ENCODE data around the gene CGB7. TPM values are rescaled to one million over a fixed set of nuclear protein-coding genes. Genes with fewer than 3 reads are reported as not detected.

CGB7 gene
- total and polyA plus RNA-seq, 10 of the 15 experiments (the other 5 are each of a cell fraction or from before 2014, with no cell fraction given): 0.06 TPM; not detected in 9

DNA sequence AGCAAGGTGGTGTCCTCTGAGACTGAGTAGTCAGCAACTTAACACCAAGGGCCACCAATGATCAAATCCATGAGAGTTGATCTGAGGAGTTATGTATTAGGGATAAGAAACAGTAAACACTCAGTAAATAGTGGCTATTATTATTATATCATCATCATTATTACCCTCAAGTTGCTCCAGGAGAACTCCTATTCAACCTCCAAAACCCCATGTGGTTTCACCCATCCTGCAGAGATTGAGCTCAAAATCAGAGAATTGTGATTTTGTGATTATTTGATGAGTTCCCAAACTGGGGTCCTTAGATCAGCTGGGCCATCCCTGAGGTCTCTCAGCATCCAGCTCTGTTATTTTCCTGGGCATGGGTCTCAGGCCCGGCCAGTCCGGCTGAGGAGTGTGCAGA is 3.5 kb upstream of the CGB7 start (continued):
- TF ChIP-seq, protein P1, sequence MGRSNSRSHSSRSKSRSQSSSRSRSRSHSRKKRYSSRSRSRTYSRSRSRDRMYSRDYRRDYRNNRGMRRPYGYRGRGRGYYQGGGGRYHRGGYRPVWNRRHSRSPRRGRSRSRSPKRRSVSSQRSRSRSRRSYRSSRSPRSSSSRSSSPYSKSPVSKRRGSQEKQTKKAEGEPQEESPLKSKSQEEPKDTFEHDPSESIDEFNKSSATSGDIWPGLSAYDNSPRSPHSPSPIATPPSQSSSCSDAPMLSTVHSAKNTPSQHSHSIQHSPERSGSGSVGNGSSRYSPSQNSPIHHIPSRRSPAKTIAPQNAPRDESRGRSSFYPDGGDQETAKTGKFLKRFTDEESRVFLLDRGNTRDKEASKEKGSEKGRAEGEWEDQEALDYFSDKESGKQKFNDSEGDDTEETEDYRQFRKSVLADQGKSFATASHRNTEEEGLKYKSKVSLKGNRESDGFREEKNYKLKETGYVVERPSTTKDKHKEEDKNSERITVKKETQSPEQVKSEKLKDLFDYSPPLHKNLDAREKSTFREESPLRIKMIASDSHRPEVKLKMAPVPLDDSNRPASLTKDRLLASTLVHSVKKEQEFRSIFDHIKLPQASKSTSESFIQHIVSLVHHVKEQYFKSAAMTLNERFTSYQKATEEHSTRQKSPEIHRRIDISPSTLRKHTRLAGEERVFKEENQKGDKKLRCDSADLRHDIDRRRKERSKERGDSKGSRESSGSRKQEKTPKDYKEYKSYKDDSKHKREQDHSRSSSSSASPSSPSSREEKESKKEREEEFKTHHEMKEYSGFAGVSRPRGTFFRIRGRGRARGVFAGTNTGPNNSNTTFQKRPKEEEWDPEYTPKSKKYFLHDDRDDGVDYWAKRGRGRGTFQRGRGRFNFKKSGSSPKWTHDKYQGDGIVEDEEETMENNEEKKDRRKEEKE (IDR thresholded peaks at IDR 0.05): no peak
- no peak for TF ChIP-seq SPI1 (IDR thresholded peaks at IDR 0.05; ENCODE audit: borderline replicate concordance, insufficient read depth, low read depth, low read length)
- TF ChIP-seq, protein P2, sequence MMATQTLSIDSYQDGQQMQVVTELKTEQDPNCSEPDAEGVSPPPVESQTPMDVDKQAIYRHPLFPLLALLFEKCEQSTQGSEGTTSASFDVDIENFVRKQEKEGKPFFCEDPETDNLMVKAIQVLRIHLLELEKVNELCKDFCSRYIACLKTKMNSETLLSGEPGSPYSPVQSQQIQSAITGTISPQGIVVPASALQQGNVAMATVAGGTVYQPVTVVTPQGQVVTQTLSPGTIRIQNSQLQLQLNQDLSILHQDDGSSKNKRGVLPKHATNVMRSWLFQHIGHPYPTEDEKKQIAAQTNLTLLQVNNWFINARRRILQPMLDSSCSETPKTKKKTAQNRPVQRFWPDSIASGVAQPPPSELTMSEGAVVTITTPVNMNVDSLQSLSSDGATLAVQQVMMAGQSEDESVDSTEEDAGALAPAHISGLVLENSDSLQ (IDR thresholded peaks at IDR 0.05): no peak

DNA sequence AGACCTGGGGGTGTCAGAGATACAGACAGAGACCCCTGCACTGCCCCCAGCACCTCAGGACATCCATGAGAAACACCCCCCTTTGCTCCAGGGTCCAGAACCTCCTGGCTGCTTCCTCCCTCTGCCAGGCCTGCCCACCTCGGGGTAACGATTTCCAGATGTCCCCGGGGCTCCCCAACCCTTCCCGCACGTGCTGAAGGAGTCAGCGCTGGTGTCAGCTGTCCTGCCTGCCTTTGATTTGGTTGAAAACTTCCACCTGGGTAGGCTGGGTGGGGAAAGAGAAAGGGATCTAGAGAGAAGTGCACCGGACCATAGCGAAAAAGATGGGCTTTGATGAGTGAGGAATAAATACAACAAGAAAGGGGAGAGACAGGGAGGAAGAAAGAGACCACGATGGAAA is 1.5 kb upstream of the CGB7 start:
- DNase-seq (ENCODE audit: low read depth, low spot score) (no peak), FAIRE-seq (no peak), ATAC-seq (no peak)
- Histone ChIP-seq H3K27ac (ENCODE audit: control insufficient read depth, insufficient read depth) (no peak overlapping the region), H3K36me3 (ENCODE audit: control insufficient read depth in 2 of 2, insufficient read depth in 2 of 2, low read length in 1 of 2) (no peaks in the 10 kb centered on the region), H3K4me2 (ENCODE audit: control insufficient read depth, insufficient read depth) (no peak overlapping the region), H3K4me3 (no peak overlapping the region), H3K4me1 (ENCODE audit: control insufficient read depth, insufficient read depth, low read length) (no peaks in the 10 kb centered on the region), H3K9ac (ENCODE audit: control insufficient read depth, insufficient read depth, low read length) (no peak overlapping the region), H3K79me2 (ENCODE audit: control insufficient read depth, insufficient read depth, low read length) (no peaks in the 10 kb centered on the region), H3K27me3 (replicated peaks in 1 of 2; ENCODE audit: control insufficient read depth in 2 of 2, insufficient read depth in 2 of 2, low read length in 1 of 2) (peaks cover 5 to 16% of the 10 kb centered on the region in 2 experiments; a peak in 3 of 4 replicates), H3K9me3 (replicated peaks; ENCODE audit: control insufficient read depth, insufficient read depth, low read length) (no peaks in the 10 kb centered on the region), H2AFZ (ENCODE audit: control insufficient read depth, low read depth, low read length) (no peak overlapping the region), H4K20me1 (ENCODE audit: control insufficient read depth, insufficient read depth) (no peaks in the 10 kb centered on the region)
- POLR2A ChIA-PET: interaction anchor here (0.6 kb wide), 1 partner anchor 494 kb away, joined by 3 read pairs; no protein-coding TSS in a partner anchor
- intact Hi-C loops (cut with micrococcal nuclease; ENCODE audit: unreplicated experiment) (no loop called here), in situ Hi-C loops (cut with MboI) (no loop called here)
- no TSS peak for BruUV-seq (replicated peaks)
- RAD21 ChIA-PET (ENCODE audit: unreplicated experiment): no interaction called here
- SMC1A ChIA-PET (ENCODE audit: uncharacterized antibody, unreplicated experiment): no interaction called here
- 40% methylated on average over 9 of the region's 9 CpGs for WGBS (ENCODE audit: insufficient coverage, insufficient replicate concordance, low lambda C conversion rate, missing lambda C conversion rate)
- CTCF ChIA-PET: no interaction called here
- TF ChIP-seq, protein P3, sequence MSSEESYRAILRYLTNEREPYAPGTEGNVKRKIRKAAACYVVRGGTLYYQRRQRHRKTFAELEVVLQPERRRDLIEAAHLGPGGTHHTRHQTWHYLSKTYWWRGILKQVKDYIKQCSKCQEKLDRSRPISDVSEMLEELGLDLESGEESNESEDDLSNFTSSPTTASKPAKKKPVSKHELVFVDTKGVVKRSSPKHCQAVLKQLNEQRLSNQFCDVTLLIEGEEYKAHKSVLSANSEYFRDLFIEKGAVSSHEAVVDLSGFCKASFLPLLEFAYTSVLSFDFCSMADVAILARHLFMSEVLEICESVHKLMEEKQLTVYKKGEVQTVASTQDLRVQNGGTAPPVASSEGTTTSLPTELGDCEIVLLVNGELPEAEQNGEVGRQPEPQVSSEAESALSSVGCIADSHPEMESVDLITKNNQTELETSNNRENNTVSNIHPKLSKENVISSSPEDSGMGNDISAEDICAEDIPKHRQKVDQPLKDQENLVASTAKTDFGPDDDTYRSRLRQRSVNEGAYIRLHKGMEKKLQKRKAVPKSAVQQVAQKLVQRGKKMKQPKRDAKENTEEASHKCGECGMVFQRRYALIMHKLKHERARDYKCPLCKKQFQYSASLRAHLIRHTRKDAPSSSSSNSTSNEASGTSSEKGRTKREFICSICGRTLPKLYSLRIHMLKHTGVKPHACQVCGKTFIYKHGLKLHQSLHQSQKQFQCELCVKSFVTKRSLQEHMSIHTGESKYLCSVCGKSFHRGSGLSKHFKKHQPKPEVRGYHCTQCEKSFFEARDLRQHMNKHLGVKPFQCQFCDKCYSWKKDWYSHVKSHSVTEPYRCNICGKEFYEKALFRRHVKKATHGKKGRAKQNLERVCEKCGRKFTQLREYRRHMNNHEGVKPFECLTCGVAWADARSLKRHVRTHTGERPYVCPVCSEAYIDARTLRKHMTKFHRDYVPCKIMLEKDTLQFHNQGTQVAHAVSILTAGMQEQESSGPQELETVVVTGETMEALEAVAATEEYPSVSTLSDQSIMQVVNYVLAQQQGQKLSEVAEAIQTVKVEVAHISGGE (CRISPR knock-in tag; IDR thresholded peaks at IDR 0.05): no peak
- TF ChIP-seq, protein P4, sequence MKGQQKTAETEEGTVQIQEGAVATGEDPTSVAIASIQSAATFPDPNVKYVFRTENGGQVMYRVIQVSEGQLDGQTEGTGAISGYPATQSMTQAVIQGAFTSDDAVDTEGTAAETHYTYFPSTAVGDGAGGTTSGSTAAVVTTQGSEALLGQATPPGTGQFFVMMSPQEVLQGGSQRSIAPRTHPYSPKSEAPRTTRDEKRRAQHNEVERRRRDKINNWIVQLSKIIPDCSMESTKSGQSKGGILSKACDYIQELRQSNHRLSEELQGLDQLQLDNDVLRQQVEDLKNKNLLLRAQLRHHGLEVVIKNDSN (IDR thresholded peaks at IDR 0.05; ENCODE audit: borderline replicate concordance, extremely low read length, insufficient read depth, low read depth, low read length): no peak
- TF ChIP-seq SREBF2 (IDR thresholded peaks at IDR 0.05; ENCODE audit: low read length): no peak
- TF ChIP-seq RBBP5 (conservative IDR thresholded peaks at IDR 0.05): no peak
- TF ChIP-seq, protein P5, sequence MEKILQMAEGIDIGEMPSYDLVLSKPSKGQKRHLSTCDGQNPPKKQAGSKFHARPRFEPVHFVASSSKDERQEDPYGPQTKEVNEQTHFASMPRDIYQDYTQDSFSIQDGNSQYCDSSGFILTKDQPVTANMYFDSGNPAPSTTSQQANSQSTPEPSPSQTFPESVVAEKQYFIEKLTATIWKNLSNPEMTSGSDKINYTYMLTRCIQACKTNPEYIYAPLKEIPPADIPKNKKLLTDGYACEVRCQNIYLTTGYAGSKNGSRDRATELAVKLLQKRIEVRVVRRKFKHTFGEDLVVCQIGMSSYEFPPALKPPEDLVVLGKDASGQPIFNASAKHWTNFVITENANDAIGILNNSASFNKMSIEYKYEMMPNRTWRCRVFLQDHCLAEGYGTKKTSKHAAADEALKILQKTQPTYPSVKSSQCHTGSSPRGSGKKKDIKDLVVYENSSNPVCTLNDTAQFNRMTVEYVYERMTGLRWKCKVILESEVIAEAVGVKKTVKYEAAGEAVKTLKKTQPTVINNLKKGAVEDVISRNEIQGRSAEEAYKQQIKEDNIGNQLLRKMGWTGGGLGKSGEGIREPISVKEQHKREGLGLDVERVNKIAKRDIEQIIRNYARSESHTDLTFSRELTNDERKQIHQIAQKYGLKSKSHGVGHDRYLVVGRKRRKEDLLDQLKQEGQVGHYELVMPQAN (conservative IDR thresholded peaks at IDR 0.05): no peak
- no peak for TF ChIP-seq LARP7 (IDR thresholded peaks at IDR 0.05)
- TF ChIP-seq SMARCA5 (IDR thresholded peaks at IDR 0.05): no peak
- TF ChIP-seq, protein P6, sequence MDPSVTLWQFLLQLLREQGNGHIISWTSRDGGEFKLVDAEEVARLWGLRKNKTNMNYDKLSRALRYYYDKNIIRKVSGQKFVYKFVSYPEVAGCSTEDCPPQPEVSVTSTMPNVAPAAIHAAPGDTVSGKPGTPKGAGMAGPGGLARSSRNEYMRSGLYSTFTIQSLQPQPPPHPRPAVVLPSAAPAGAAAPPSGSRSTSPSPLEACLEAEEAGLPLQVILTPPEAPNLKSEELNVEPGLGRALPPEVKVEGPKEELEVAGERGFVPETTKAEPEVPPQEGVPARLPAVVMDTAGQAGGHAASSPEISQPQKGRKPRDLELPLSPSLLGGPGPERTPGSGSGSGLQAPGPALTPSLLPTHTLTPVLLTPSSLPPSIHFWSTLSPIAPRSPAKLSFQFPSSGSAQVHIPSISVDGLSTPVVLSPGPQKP (IDR thresholded peaks at IDR 0.05; ENCODE audit: low read depth, low read length): no peak

Data from GM12878 (cell line).